Endothelial cell of hepatic sinusoid (primary cell): ENCODE measurements around the gene NRL.
"Not testable (repeated sequence)": the region's sequence is repeated elsewhere in the genome, so short reads cannot be mapped to it uniquely, and the experiment has no call there.

Experiments used
- in situ Hi-C: cut with HindIII; loops from 2 replicates; pipeline ENCODE4 v1.10.0; 2017; ENCODE audit warnings: low sequenced_read_pairs

Gene NRL

GRCh38 chr14:24054646-24055045, 60.1 kb downstream of the NRL start:
- in situ Hi-C loops, result no loop called here

- in situ Hi-C loops, result no loop called here
Observed at GRCh38 chr14:24054324-24054641, 60.5 kb downstream of the NRL start.

GRCh38 chr14:24053548-24054323, 61.0 kb downstream of the NRL start:
- in situ Hi-C loops, result no loop called here

GRCh38 chr14:24052656-24053547, 61.8 kb downstream of the NRL start:
- in situ Hi-C loops, result no loop called here

- in situ Hi-C loops, result no loop called here
Observed at GRCh38 chr14:24051789-24052655, 62.7 kb downstream of the NRL start, which contains the start of gene CARMIL3. TSS of gene CARMIL3 (plus strand) at chr14:24052009. CDS start at chr14:24052154, 145 bp downstream.

- in situ Hi-C loops, result no loop called here
Observed at GRCh38 chr14:24051176-24051788, 63.5 kb downstream of the NRL start.

- in situ Hi-C loops, result not testable (repeated sequence)
Observed at GRCh38 chr14:24050753-24051152, 64.0 kb downstream of the NRL start.

GRCh38 chr14:24049002-24049401, 65.7 kb downstream of the NRL start:
- in situ Hi-C loops, result not testable (repeated sequence)

- in situ Hi-C loops, result no loop called here
Observed at GRCh38 chr14:24042746-24043145, 72.0 kb downstream of the NRL start.

GRCh38 chr14:24040692-24041091, 74.1 kb downstream of the NRL start:
- in situ Hi-C loops, result no loop called here

GRCh38 chr14:24038686-24039085, 76.1 kb downstream of the NRL start:
- in situ Hi-C loops, result no loop called here

- in situ Hi-C loops, result no loop called here
Observed at GRCh38 chr14:24037658-24038037, 77.1 kb downstream of the NRL start.

GRCh38 chr14:24036963-24037657, 77.6 kb downstream of the NRL start:
- in situ Hi-C loops, result not testable (repeated sequence)

- in situ Hi-C loops, result no loop called here
Observed at GRCh38 chr14:24036169-24036962, 78.4 kb downstream of the NRL start.

- in situ Hi-C loops, result not testable (repeated sequence)
Observed at GRCh38 chr14:24035769-24036168, 79.0 kb downstream of the NRL start.

- in situ Hi-C loops, result no loop called here
Observed at GRCh38 chr14:24032727-24033418, 81.9 kb downstream of the NRL start.

GRCh38 chr14:24031331-24031730, 83.4 kb downstream of the NRL start:
- in situ Hi-C loops, result not testable (repeated sequence)

- in situ Hi-C loops, result not testable (repeated sequence)
Observed at GRCh38 chr14:24029687-24030086, 85.1 kb downstream of the NRL start.
